Motor neuron (in vitro differentiated cells): ENCODE measurements around the gene CYP27C1. TPM values are rescaled to one million over a fixed set of nuclear protein-coding genes. Genes with fewer than 3 reads are reported as not detected.
"Not testable (repeated sequence)": the region's sequence is repeated elsewhere in the genome, so short reads cannot be mapped to it uniquely, and the experiment has no call there.

Source experiments
- ATAC-seq, 8 experiments: fragments of 200-7000 bp; cut with Tn5 transposase; replicated peaks in 6 of 8; 2 replicates each; pipeline ENCODE4 v1.8.0; 2021; ENCODE audit warnings: mild to moderate bottlenecking in 8 of 8, moderate library complexity in 8 of 8
- H3K27ac ChIP-seq, 2 donors: fragments of 250-450 bp; sonication (Bioruptor Pico); 2 replicates each; pipeline ENCODE4 v1.9.0; 2021; ENCODE audit warnings: antibody characterized with exemption in 2 of 2, mild to moderate bottlenecking in 2 of 2, moderate library complexity in 1 of 2
- H3K4me1 ChIP-seq, 2 donors: fragments of 250-450 bp; sonication (Bioruptor Pico); replicated peaks in 1 of 2; 2 replicates each; pipeline ENCODE4 v1.6.1; 2021; ENCODE audit warnings: antibody characterized with exemption in 2 of 2, mild to moderate bottlenecking in 2 of 2, moderate library complexity in 1 of 2
- H3K4me3 ChIP-seq, 5 donors: fragments of 250-450 bp; sonication (Bioruptor Pico); 2 replicates each; pipeline ENCODE4 v1.9.0; 2021; ENCODE audit warnings: antibody characterized with exemption in 5 of 5, mild to moderate bottlenecking in 5 of 5, moderate library complexity in 4 of 5
- WGBS, 10 experiments: fragments of 450-650 bp; shearing (Covaris generic); methylation state at CpG; one replicate each; pipeline ENCODE4 v1.0.0; 2022; 5-methylcytosine and 5-hydroxymethylcytosine counted together
- in situ Hi-C, 9 experiments: fragments of 400-800 bp; cut with MboI; loops; one replicate each; pipeline ENCODE4 v1.15.0; 2021; ENCODE audit warnings: low sequenced_read_pairs in 9 of 9, low pct_unique_long_range_greater_than_20kb in 2 of 9; ENCODE audit not compliant: unreplicated experiment in 9 of 9
- total RNA-seq, 8 experiments: library from RNA; unstranded; fragments of 300-600 nt; gene quantifications; 2 replicates each; pipeline versions ENCODE4 v1.2.3 to v1.2.4, GENCODE V29; 2022

The CYP27C1 gene
- total RNA-seq, 8 experiments from 2014 or later: 0.18 to 4.6 (median 2.0) TPM

GRCh38 chr2:127173057-127173456 lies 47.0 kb downstream of the CYP27C1 start:
- in situ Hi-C loops: loop anchor here in 1 of 9 experiments (25.0 kb wide), 1 partner anchor 111 kb away; no protein-coding TSS in a partner anchor
- Histone ChIP-seq H3K27ac (no peak overlapping the region), H3K4me1 (peaks cover 24 to 25% of the 10 kb centered on the region in 2 donors), H3K4me3 (no peak overlapping the region)
- peak in 1 of 8 experiments; percentile 39 for ATAC-seq
- 7 to 59% (median 44%) methylated on average over 2 to 5 of the region's 6 CpGs; no CpG with 5 or more reads in 2 of the 10 experiments for WGBS, 10 experiments

DNA sequence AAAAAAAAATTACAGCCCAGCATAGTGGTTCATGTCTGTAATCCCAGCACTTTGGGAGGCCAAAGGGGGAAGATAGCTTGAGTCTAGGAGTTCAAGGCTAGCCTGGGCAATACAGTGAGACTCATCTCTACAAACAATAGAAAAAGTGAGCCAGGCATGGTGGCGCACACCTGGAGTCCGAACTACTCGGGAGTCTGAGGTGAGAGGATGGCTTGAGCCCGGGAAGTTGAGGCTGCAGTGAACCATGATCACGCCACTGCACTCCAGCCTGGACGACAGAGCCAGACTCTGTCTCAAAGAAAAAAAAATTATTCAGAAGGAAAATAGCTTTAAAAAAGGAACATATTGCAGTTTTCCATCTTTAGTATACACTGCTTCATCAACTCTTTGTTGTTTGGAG lies 47.8 kb downstream of the CYP27C1 start:
- H3K4me1 ChIP-seq: peaks cover 24 to 25% of the 10 kb centered on the region in 2 donors
- ATAC-seq: no peak
- in situ Hi-C loops: loop anchor here in 1 of 9 experiments (25.0 kb wide), 1 partner anchor 110 kb away; no protein-coding TSS in a partner anchor
- 89 to 100% (median 96%) methylated on average over 4 to 5 of the region's 6 CpGs; no CpG with 5 or more reads in 3 of the 10 experiments for WGBS, 10 experiments
- H3K4me3 ChIP-seq: no peak overlapping the region
- no peak overlapping the region for H3K27ac ChIP-seq

DNA sequence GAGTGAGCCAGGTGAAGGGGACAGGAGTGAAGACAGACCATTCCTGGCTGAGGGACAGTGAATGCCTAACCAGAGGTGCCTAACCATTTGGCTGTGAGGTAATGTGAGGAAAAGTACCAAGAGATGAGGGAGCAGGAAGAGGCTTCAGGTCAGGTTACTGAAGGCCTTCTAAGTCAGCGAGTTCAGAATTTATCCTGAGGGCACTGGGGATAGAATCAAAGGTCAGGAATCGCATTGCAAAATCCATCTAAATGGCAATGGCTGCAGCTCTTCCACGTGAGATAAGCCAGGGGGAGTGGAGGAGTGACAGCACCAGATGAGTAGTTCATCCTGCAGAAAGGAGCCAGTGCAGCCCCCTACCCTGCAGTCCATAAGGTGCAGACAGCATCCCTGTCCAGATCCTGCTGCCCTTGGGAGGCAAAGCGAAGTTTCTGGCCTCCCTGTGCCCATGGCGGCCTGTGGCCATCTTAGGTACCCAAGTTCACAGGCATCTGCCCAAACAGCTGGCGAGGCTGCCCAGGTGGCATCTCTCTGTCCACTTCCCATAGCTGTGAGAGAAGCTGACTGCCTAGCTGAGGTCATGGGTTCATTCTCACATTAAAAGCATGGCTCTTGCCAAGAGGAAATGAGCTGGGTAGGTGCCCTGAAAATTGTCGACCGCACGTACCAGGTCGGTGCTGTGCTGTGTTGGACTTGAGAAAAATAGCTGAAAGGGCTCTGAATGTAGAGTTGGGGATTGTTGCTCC lies 49.5 kb downstream of the CYP27C1 start:
- in situ Hi-C loops: loop anchor here in 1 of 9 experiments (25.0 kb wide), 1 partner anchor 108 kb away; no protein-coding TSS in a partner anchor
- 37 to 100% (median 93%) methylated on average over 1 to 5 of the region's 10 CpGs; no CpG with 5 or more reads in 3 of the 10 experiments for WGBS, 10 experiments
- no peak for ATAC-seq
- no peak overlapping the region for H3K4me3 ChIP-seq
- H3K27ac ChIP-seq: no peak overlapping the region
- H3K4me1 ChIP-seq: peaks cover 19 to 25% of the 10 kb centered on the region in 2 donors

GRCh38 chr2:127170021-127170420 lies 50.1 kb downstream of the CYP27C1 start:
- 80 to 100% (median 86%) methylated on average over 1 to 3 of the region's 3 CpGs; no CpG with 5 or more reads in 4 of the 10 experiments for WGBS, 10 experiments
- H3K4me1 ChIP-seq: peaks cover 13 to 23% of the 10 kb centered on the region in 2 donors
- no peak overlapping the region for H3K27ac ChIP-seq
- ATAC-seq: peak in 1 of 8 experiments; percentile 7
- no peak overlapping the region for H3K4me3 ChIP-seq
- in situ Hi-C loops: loop anchor here in 1 of 9 experiments (25.0 kb wide), 1 partner anchor 108 kb away; no protein-coding TSS in a partner anchor

DNA sequence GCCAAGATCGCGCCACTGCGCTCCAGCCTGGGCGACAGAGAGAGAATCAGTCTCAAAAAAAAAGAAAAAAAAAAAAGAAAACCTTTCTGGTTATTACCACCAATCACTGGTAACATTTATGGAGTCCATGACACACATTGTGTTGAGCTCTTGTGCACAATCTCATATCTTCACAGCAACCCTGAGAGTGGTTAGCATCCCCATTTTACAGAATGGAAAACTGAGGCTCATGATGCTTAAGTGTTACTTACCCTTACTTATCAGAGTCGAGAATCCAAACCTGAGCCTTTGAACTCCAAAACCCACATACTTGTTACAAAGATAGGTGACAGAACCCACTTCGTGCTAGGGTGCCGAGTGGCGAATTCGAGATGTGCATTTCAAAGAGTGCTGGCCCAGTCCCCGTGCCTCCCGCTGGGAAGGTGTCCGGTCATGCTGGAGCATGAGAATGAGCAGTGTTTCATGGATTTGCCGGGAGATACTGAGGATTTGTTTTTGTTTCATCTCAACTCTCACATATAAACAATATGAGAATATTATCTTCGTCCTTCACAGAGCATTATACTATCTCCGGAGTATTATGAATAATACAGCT lies 50.9 kb downstream of the CYP27C1 start:
- peaks cover 9 to 17% of the 10 kb centered on the region in 2 donors for H3K4me1 ChIP-seq
- no peak for ATAC-seq
- no peak overlapping the region for H3K27ac ChIP-seq
- 33 to 97% (median 88%) methylated on average over 1 to 11 of the region's 15 CpGs; no CpG with 5 or more reads in 1 of the 10 experiments for WGBS, 10 experiments
- in situ Hi-C loops: loop anchor here in 1 of 9 experiments (25.0 kb wide), 1 partner anchor 107 kb away; no protein-coding TSS in a partner anchor
- no peak overlapping the region for H3K4me3 ChIP-seq

DNA sequence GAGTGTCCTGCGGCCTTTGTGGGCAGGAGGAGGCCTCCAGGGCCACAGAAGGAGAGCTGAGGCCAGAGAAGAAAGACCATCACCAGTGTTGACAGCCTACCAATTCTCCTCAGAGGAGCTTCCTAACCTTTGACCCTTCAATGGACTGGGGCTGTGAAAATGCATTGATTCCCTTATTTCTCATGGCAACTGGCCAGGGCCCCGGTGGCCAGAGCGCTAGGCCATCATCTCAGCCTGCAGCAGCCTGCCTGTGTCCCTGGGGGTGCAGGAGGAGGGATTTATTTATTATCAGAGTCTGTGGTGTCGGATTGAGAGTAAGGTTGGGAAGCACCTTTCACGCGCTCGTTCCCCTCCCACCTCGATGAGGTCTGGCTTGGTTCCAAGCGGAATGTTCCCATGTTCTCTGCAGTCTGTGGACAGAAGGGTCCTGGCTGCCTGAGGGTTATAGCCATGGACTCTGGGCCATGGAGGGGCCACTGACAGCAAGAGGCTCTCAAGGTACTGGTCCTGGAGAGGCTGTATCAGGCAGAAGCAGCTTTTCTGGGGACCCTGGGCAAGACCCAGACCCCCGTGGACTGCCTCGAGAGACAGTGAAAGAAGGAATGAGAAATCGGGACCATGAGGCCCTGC lies 53.8 kb downstream of the CYP27C1 start:
- H3K4me1 ChIP-seq: peaks cover 9 to 17% of the 10 kb centered on the region in 2 donors
- peak in 5 of 8 experiments; percentile 35 to 89 (median 78) for ATAC-seq
- in situ Hi-C loops: loop anchor here in 1 of 9 experiments (25.0 kb wide), 1 partner anchor 104 kb away; no protein-coding TSS in a partner anchor
- WGBS, 10 experiments: 50 to 100% (median 80%) methylated on average over 1 to 7 of the region's 12 CpGs; no CpG with 5 or more reads in 3 of the 10 experiments
- no peak overlapping the region for H3K4me3 ChIP-seq
- peak overlapping the region in 1 of 2 donors; percentile 37 for H3K27ac ChIP-seq

GRCh38 chr2:127165539-127165935 lies 54.6 kb downstream of the CYP27C1 start:
- Histone ChIP-seq H3K4me1 (peaks cover 7 to 17% of the 10 kb centered on the region in 2 donors), H3K4me3 (no peak overlapping the region), H3K27ac (no peak overlapping the region)
- WGBS, 10 experiments: 0 to 100% (median 50%) methylated on average over 1 to 2 of the region's 3 CpGs; no CpG with 5 or more reads in 7 of the 10 experiments
- peak in 6 of 8 experiments; percentile 21 to 63 (median 48) for ATAC-seq
- in situ Hi-C loops: loop anchor here in 1 of 9 experiments (25.0 kb wide), 1 partner anchor 103 kb away; no protein-coding TSS in a partner anchor

DNA sequence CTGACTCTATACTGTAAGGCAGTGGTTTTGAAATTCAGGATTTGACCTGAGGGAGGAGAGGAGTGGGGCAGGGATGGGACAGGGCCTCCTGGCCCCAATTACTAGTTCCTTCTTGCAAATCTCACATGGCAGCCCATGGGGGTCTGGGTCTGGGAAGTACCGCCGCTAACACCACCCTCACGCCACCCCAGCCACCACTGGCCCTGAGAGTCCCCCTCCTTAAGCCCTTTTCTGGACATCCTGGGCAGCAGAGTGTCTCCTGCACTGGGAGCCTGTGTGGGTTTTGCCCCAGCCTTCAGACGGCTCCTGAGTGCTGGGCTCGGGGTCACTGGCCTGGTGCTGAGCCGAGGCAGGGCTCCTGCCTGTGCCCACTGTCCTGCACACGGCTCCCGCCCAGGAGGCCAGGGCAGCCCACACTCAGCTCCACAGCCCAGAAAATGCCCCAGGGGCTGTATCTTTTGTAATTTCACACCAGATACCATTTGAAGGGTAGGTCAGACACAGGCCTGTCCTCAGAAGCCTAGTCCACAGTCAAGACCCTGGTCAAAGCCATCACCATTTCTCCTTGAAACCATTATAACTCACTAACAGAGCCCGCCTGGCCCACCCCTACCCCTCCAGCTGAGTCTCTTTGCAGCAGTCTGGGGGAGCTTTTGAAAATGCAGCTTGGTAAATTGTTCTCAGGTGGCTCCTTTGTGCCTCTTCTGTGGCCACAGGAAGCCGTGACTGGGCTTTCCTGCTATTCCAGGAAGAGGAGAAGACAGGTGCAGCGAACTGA lies 55.1 kb downstream of the CYP27C1 start:
- in situ Hi-C loops: loop anchor here in 1 of 9 experiments (25.0 kb wide), 1 partner anchor 103 kb away; no protein-coding TSS in a partner anchor
- ATAC-seq: no peak
- Histone ChIP-seq H3K4me3 (no peak overlapping the region), H3K27ac (no peak overlapping the region), H3K4me1 (peaks cover 7 to 17% of the 10 kb centered on the region in 2 donors)
- WGBS, 10 experiments: 72 to 100% (median 83%) methylated on average over 1 to 2 of the region's 11 CpGs; no CpG with 5 or more reads in 5 of the 10 experiments

DNA sequence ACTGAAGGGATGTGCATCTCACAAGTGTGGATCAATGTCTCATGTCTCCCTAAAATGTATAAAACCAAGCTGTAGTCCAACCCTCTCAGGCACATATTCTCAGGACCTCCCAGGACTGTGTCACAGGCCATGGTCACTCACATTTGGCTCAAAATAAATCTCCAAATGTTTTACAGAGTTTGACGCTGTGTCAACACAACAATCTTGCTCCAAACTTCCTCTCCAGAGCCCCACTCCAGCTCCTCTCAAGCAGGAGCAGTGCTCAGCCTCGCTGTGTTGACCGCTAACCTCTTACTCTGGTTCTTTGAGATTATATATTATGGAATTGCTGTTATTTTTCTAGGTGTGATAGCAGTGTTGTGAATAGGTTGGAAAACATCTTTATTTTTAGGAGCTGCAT lies 56.2 kb downstream of the CYP27C1 start:
- 40 to 100% (median 84%) methylated on average over 1 to 3 of the region's 3 CpGs; no CpG with 5 or more reads in 4 of the 10 experiments for WGBS, 10 experiments
- H3K27ac ChIP-seq: no peak overlapping the region
- peaks cover 7 to 17% of the 10 kb centered on the region in 2 donors for H3K4me1 ChIP-seq
- no peak for ATAC-seq
- H3K4me3 ChIP-seq: no peak overlapping the region
- in situ Hi-C loops: loop anchor here in 1 of 9 experiments (25.0 kb wide), 1 partner anchor 102 kb away; no protein-coding TSS in a partner anchor

GRCh38 chr2:127163090-127163406 lies 57.1 kb downstream of the CYP27C1 start:
- H3K27ac ChIP-seq, H3K4me3 ChIP-seq, ATAC-seq: not testable (repeated sequence)
- 67 to 100% (median 85%) methylated on average over 1 to 5 of the region's 7 CpGs; no CpG with 5 or more reads in 4 of the 10 experiments for WGBS, 10 experiments
- in situ Hi-C loops: loop anchor here in 1 of 9 experiments (25.0 kb wide), 1 partner anchor 101 kb away; no protein-coding TSS in a partner anchor
- H3K4me1 ChIP-seq: peaks cover 7 to 17% of the 10 kb centered on the region in 2 donors

DNA sequence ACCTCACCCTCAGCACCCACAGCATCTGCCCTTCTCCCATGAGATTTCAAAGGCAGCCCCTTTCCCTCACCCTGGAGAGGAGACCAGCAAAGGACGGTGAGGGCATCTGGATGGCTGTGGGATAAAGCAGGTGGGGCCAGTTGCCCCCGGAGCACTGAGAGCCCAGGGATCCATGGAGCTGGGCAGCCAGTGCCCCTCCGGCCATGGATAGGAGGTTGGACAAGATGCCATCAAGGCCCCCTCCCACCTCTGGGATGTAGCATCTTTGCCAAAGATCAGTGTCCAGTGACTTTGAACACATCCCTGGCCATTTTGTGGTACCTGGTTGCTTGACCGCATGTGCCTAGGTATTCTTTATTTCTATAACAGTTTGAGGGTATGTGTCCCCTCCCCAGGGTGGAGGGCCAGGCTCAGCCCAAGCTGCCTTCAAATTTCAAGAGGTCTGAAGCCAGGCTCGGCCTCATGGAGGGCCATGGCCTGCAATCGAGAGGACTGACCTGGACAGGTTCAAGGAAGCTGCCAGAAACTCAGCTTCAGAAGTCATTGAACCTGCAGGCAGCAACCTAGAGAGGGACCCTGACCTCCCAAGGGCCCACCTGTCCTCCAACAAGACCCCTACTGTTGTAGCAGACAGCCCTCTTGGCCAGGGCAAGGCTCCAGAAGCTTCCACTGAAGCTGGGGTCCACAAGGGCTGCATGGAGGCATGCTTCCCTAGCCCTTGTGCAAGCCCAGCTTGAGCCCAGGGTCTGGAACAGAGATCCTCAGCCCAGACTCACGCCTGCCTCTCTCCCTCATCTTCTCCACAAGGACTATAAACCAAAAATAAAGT lies 57.6 kb downstream of the CYP27C1 start:
- in situ Hi-C loops: loop anchor here in 1 of 9 experiments (25.0 kb wide), 1 partner anchor 100 kb away; no protein-coding TSS in a partner anchor
- no peak overlapping the region for H3K27ac ChIP-seq
- no peak for ATAC-seq
- 66 to 77% (median 71%) methylated on average over 1 to 5 of the region's 7 CpGs; no CpG with 5 or more reads in 6 of the 10 experiments for WGBS, 10 experiments
- no peak overlapping the region for H3K4me3 ChIP-seq
- peaks cover 7 to 17% of the 10 kb centered on the region in 2 donors for H3K4me1 ChIP-seq
